ENCODE results near the gene BRF1. TPM values are rescaled to one million over a fixed set of nuclear protein-coding genes. Genes with fewer than 3 reads are reported as not detected.

BRF1 gene
- total RNA-seq, 4 donors from 2014 or later = 44.5 to 99.6 (median 56.2) TPM

DNA sequence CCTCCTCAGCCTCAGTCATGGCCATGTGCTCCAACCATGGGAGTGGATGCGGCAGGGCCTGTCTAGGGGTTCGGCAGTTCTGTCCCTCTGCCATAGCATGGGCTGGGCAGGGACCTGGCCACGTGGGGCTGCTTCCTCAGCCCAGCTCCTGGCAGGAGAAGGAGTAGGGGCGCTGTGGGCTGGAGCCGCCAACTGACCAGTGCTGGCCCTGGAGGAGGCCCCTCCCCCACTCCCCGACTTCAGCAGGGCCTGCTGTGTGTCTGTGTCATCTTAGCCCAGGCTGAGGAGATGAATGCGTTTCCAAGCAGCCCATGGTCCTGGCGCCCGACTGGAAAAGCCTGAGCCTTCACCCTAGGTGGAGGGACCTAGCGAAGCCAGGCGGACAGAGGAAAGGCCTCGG, 11.0 kb upstream of the BRF1 start:
- intact Hi-C loops (cut with DNase I) = loop anchor here (5.0 kb wide), 1 partner anchor 180 kb away; the partner anchor contains the start of gene TEDC1
- no peaks in the 10 kb centered on the region for H3K9me3 ChIP-seq
- H3K4me3 ChIP-seq (replicated peaks in 1 of 3) = no peak overlapping the region
- H3K27ac ChIP-seq = no peak overlapping the region
- no peak for DNase-seq
- peaks cover 16 to 21% of the 10 kb centered on the region in 2 donors for H3K4me1 ChIP-seq
- no peaks in the 10 kb centered on the region for H3K36me3 ChIP-seq
- 63 to 73% methylated on average over 4 to 12 of the region's 12 CpGs for WGBS, 2 donors
- TF ChIP-seq POLR2A (IDR thresholded peaks at IDR 0.05) = no peak
- TF ChIP-seq, protein P1, sequence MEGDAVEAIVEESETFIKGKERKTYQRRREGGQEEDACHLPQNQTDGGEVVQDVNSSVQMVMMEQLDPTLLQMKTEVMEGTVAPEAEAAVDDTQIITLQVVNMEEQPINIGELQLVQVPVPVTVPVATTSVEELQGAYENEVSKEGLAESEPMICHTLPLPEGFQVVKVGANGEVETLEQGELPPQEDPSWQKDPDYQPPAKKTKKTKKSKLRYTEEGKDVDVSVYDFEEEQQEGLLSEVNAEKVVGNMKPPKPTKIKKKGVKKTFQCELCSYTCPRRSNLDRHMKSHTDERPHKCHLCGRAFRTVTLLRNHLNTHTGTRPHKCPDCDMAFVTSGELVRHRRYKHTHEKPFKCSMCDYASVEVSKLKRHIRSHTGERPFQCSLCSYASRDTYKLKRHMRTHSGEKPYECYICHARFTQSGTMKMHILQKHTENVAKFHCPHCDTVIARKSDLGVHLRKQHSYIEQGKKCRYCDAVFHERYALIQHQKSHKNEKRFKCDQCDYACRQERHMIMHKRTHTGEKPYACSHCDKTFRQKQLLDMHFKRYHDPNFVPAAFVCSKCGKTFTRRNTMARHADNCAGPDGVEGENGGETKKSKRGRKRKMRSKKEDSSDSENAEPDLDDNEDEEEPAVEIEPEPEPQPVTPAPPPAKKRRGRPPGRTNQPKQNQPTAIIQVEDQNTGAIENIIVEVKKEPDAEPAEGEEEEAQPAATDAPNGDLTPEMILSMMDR (IDR thresholded peaks at IDR 0.05) = no peak
- H3K27me3 ChIP-seq = no peaks in the 10 kb centered on the region

DNA sequence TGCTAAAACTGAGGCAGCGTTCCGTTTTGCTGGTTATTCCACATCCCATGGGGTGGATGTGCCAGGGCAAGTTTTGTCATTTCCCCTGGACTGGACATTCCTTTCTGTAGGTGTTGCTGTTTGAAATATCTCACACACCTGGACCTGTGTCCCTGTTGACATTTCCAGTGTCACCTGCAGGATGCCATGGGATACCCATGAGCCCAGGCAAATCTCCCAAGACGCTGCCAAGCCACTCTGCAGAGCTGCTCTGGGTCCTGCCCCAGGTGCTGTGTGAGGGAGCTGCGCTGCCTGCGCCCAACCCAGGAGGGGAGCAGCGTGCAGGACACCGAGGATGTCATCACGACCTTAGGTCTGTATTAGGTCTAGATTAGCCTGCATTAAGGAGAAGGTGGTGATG, 8.6 kb upstream of the BRF1 start:
- WGBS, 2 donors = 94 to 98% methylated on average over 8 of the region's 8 CpGs
- no peaks in the 10 kb centered on the region for H3K9me3 ChIP-seq
- H3K27me3 ChIP-seq = no peaks in the 10 kb centered on the region
- H3K36me3 ChIP-seq = no peaks in the 10 kb centered on the region
- H3K27ac ChIP-seq = no peak overlapping the region
- peaks cover 5 to 8% of the 10 kb centered on the region in 2 donors for H3K4me1 ChIP-seq
- no peak overlapping the region for H3K4me3 ChIP-seq (replicated peaks in 1 of 3)
- TF ChIP-seq POLR2A (IDR thresholded peaks at IDR 0.05) = no peak
- TF ChIP-seq, protein P1 (IDR thresholded peaks at IDR 0.05) = no peak
- intact Hi-C loops (cut with DNase I) = no loop called here
- no peak for DNase-seq

GRCh38 chr14:105307052-105307727, 6.4 kb upstream of the BRF1 start:
- DNase-seq = no peak
- Histone ChIP-seq H3K27me3 (no peaks in the 10 kb centered on the region), H3K4me1 (no peaks in the 10 kb centered on the region), H3K27ac (no peak overlapping the region), H3K36me3 (no peaks in the 10 kb centered on the region), H3K4me3 (replicated peaks in 1 of 3) (no peak overlapping the region), H3K9me3 (no peaks in the 10 kb centered on the region)
- 84 to 88% methylated on average over 4 of the region's 4 CpGs for WGBS, 2 donors
- no peak for TF ChIP-seq POLR2A (IDR thresholded peaks at IDR 0.05)
- TF ChIP-seq, protein P1 (IDR thresholded peaks at IDR 0.05) = no peak
- intact Hi-C loops (cut with DNase I) = no loop called here

GRCh38 chr14:105305791-105306190, 5.0 kb upstream of the BRF1 start:
- no peaks in the 10 kb centered on the region for H3K9me3 ChIP-seq
- DNase-seq = no peak
- TF ChIP-seq, protein P1 (IDR thresholded peaks at IDR 0.05) = no peak
- no peak for TF ChIP-seq POLR2A (IDR thresholded peaks at IDR 0.05)
- H3K27ac ChIP-seq = no peak overlapping the region
- H3K4me1 ChIP-seq = no peaks in the 10 kb centered on the region
- H3K36me3 ChIP-seq = no peaks in the 10 kb centered on the region
- H3K27me3 ChIP-seq = no peaks in the 10 kb centered on the region
- 66 to 91% methylated on average over 4 to 9 of the region's 9 CpGs for WGBS, 2 donors
- intact Hi-C loops (cut with DNase I) = no loop called here
- no peak overlapping the region for H3K4me3 ChIP-seq (replicated peaks in 1 of 3)

DNA sequence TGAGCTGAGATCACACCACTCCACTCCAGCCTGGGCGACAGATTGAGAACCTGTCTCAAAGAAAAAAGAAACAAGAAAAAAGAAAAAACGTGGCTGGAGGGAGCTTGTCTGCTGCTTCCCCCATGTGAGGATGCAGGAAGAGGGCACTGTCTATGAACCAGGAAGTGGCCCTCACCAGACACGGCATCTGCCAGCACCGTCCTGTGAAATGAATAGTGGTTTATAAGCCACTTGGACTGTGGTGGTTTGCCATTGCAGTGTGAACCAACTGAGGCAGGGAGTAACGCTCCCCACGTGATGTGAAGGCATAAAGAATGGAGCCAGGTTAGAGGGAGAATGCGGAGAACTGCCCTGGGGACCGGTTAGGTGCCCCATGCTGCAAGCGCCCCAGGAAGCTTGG, 4.5 kb upstream of the BRF1 start:
- TF ChIP-seq POLR2A (IDR thresholded peaks at IDR 0.05) = no peak
- TF ChIP-seq, protein P1 (IDR thresholded peaks at IDR 0.05) = no peak
- DNase-seq = no peak
- Histone ChIP-seq H3K4me3 (replicated peaks in 1 of 3) (no peak overlapping the region), H3K9me3 (no peaks in the 10 kb centered on the region), H3K27ac (no peak overlapping the region), H3K27me3 (no peaks in the 10 kb centered on the region), H3K36me3 (no peaks in the 10 kb centered on the region), H3K4me1 (no peaks in the 10 kb centered on the region)
- 77 to 81% methylated on average over 9 of the region's 9 CpGs for WGBS, 2 donors
- intact Hi-C loops (cut with DNase I) = no loop called here

Measured in thyroid gland (tissue), 4 donors.